ENCODE data around the gene MPIG6B.

The MPIG6B gene

DNA sequence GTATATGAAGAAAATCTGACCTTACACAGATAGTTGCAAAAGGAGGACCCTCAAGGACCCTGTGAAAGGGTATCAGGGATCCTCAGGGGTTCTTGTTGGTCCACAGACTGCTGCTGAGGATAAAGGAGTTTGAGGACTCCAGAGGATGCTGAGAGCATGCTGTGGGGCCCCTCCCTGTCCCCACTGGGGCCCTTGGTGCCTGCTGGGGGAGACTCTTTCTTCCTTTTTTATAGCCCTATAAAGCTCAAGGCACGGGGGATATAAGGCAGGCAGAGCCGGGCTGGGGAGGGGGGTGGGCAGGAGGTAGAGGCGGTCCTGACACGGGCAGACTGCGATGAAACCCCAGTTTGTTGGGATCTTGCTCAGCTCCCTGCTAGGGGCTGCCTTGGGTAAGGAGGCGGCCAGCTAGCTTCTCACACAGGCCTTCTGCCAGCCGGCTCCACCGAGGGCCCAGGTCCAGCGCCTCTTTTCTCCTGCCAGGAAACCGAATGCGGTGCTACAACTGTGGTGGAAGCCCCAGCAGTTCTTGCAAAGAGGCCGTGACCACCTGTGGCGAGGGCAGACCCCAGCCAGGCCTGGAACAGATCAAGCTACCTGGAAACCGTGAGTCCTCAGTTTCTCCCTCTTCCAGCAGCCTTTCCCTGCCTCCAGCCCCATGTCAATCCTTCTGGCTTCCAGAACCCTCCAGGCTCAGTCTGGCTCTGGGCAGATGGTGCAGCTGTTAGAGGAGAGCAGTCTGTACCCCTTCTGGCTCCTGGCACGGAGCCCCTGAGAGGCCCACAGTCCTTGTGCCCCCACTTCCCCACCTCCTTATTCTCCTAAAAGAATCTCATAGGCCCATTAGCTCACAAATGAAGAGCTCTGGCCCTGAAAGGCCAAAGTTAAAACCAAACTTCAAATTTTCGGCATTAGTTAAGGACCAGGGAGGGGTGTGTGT is 7.9 kb upstream of the MPIG6B start, which contains the start of gene LY6G6D:
Gene LY6G6D (plus strand): TSS at position 327 of the 937 bp plus-strand sequence. CDS start 8 bp downstream, at position 335.
- no peak for TF ChIP-seq ZNF565 (CRISPR knock-in tag; conservative IDR thresholded peaks at IDR 0.05; ENCODE audit: low read depth)
- no peak for TF ChIP-seq CSDC2 (CRISPR knock-in tag; IDR thresholded peaks at IDR 0.05)
- TF ChIP-seq BACH2 (CRISPR knock-in tag; IDR thresholded peaks at IDR 0.05; ENCODE audit: borderline replicate concordance) = no peak
- TF ChIP-seq, protein P1, sequence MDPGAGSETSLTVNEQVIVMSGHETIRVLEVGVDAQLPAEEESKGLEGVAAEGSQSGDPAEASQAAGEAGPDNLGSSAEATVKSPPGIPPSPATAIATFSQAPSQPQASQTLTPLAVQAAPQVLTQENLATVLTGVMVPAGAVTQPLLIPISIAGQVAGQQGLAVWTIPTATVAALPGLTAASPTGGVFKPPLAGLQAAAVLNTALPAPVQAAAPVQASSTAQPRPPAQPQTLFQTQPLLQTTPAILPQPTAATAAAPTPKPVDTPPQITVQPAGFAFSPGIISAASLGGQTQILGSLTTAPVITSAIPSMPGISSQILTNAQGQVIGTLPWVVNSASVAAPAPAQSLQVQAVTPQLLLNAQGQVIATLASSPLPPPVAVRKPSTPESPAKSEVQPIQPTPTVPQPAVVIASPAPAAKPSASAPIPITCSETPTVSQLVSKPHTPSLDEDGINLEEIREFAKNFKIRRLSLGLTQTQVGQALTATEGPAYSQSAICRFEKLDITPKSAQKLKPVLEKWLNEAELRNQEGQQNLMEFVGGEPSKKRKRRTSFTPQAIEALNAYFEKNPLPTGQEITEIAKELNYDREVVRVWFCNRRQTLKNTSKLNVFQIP (CRISPR knock-in tag; IDR thresholded peaks at IDR 0.05; ENCODE audit: borderline replicate concordance, low read depth) = no peak
- no peak for TF ChIP-seq ZFP30 (CRISPR knock-in tag; IDR thresholded peaks at IDR 0.05)
- TF ChIP-seq ZNF8 (CRISPR knock-in tag; IDR thresholded peaks at IDR 0.05) = no peak
- no peak for TF ChIP-seq PPARA (CRISPR knock-in tag; IDR thresholded peaks at IDR 0.05; ENCODE audit: borderline replicate concordance)
- TF ChIP-seq ISL1 (CRISPR knock-in tag; IDR thresholded peaks at IDR 0.05) = no peak
- no peak for TF ChIP-seq ZFP3 (CRISPR knock-in tag; IDR thresholded peaks at IDR 0.05)
- TF ChIP-seq, protein P2, sequence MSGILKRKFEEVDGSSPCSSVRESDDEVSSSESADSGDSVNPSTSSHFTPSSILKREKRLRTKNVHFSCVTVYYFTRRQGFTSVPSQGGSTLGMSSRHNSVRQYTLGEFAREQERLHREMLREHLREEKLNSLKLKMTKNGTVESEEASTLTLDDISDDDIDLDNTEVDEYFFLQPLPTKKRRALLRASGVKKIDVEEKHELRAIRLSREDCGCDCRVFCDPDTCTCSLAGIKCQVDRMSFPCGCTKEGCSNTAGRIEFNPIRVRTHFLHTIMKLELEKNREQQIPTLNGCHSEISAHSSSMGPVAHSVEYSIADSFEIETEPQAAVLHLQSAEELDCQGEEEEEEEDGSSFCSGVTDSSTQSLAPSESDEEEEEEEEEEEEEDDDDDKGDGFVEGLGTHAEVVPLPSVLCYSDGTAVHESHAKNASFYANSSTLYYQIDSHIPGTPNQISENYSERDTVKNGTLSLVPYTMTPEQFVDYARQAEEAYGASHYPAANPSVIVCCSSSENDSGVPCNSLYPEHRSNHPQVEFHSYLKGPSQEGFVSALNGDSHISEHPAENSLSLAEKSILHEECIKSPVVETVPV (CRISPR knock-in tag; IDR thresholded peaks at IDR 0.05) = no peak
- no peak for TF ChIP-seq ZNF70 (CRISPR knock-in tag; IDR thresholded peaks at IDR 0.05)
- no peak for TF ChIP-seq ESRRG (CRISPR knock-in tag; IDR thresholded peaks at IDR 0.05)
- TF ChIP-seq ARNTL (CRISPR knock-in tag; IDR thresholded peaks at IDR 0.05; ENCODE audit: borderline replicate concordance, low read depth) = no peak
- no peak for ATAC-seq

DNA sequence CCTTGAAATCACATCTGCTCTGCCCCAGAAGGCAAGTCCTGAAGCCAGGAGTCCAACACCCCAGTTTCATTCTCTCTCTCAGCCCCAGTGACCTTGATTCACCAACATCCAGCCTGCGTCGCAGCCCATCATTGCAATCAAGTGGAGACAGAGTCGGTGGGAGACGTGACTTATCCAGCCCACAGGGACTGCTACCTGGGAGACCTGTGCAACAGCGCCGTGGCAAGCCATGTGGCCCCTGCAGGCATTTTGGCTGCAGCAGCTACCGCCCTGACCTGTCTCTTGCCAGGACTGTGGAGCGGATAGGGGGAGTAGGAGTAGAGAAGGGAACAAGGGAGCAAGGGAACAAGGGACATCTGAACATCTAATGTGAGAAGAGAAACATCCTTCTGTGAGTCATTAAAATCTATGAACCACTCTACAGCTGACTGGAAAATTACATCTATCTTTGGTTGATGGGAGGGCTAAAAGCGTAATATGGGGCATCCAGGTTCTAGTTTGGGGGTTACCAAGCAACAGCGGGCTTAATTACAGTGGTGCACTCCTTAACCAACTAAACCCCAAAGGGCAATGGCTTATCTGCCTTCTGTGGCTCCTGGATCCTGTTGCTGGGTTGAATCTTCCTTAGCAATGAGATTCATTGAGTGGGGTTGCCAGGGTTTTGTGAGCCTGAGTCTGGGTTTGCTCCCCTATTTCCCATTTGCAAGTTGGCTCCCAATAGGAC is 5.5 kb upstream of the MPIG6B start:
- ATAC-seq = no peak
- TF ChIP-seq SNAI2 (CRISPR knock-in tag; IDR thresholded peaks at IDR 0.05) = no peak
- TF ChIP-seq PPARA (CRISPR knock-in tag; IDR thresholded peaks at IDR 0.05; ENCODE audit: borderline replicate concordance) = no peak
- no peak for TF ChIP-seq BACH2 (CRISPR knock-in tag; IDR thresholded peaks at IDR 0.05; ENCODE audit: borderline replicate concordance)
- no peak for TF ChIP-seq ZFP3 (CRISPR knock-in tag; IDR thresholded peaks at IDR 0.05)
- TF ChIP-seq, protein P2 (CRISPR knock-in tag; IDR thresholded peaks at IDR 0.05) = no peak
- no peak for TF ChIP-seq RARB (CRISPR knock-in tag; IDR thresholded peaks at IDR 0.05)
- TF ChIP-seq ARNTL (CRISPR knock-in tag; IDR thresholded peaks at IDR 0.05; ENCODE audit: borderline replicate concordance, low read depth) = no peak
- TF ChIP-seq ZC3H10 (CRISPR knock-in tag; IDR thresholded peaks at IDR 0.05) = no peak
- TF ChIP-seq ZNF565 (CRISPR knock-in tag; conservative IDR thresholded peaks at IDR 0.05; ENCODE audit: low read depth) = no peak
- TF ChIP-seq OSR1 (CRISPR knock-in tag; IDR thresholded peaks at IDR 0.05) = no peak
- no peak for TF ChIP-seq TCF4 (CRISPR knock-in tag; IDR thresholded peaks at IDR 0.05; ENCODE audit: borderline replicate concordance)
- TF ChIP-seq, protein P3, sequence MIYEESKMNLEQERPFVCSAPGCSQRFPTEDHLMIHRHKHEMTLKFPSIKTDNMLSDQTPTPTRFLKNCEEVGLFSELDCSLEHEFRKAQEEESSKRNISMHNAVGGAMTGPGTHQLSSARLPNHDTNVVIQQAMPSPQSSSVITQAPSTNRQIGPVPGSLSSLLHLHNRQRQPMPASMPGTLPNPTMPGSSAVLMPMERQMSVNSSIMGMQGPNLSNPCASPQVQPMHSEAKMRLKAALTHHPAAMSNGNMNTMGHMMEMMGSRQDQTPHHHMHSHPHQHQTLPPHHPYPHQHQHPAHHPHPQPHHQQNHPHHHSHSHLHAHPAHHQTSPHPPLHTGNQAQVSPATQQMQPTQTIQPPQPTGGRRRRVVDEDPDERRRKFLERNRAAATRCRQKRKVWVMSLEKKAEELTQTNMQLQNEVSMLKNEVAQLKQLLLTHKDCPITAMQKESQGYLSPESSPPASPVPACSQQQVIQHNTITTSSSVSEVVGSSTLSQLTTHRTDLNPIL (CRISPR knock-in tag; IDR thresholded peaks at IDR 0.05; ENCODE audit: low read depth) = no peak
- TF ChIP-seq, protein P1 (CRISPR knock-in tag; IDR thresholded peaks at IDR 0.05; ENCODE audit: borderline replicate concordance, low read depth) = no peak
- no peak for TF ChIP-seq GLIS3 (CRISPR knock-in tag; IDR thresholded peaks at IDR 0.05)
- TF ChIP-seq, protein P4, sequence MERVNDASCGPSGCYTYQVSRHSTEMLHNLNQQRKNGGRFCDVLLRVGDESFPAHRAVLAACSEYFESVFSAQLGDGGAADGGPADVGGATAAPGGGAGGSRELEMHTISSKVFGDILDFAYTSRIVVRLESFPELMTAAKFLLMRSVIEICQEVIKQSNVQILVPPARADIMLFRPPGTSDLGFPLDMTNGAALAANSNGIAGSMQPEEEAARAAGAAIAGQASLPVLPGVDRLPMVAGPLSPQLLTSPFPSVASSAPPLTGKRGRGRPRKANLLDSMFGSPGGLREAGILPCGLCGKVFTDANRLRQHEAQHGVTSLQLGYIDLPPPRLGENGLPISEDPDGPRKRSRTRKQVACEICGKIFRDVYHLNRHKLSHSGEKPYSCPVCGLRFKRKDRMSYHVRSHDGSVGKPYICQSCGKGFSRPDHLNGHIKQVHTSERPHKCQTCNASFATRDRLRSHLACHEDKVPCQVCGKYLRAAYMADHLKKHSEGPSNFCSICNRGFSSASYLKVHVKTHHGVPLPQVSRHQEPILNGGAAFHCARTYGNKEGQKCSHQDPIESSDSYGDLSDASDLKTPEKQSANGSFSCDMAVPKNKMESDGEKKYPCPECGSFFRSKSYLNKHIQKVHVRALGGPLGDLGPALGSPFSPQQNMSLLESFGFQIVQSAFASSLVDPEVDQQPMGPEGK (CRISPR knock-in tag; IDR thresholded peaks at IDR 0.05; ENCODE audit: borderline replicate concordance) = no peak
